A549 (cell line): ENCODE measurements around the gene BTBD16. TPM values are rescaled to one million over a fixed set of nuclear protein-coding genes. Genes with fewer than 3 reads are reported as not detected.

Experiments used
- ATAC-seq, 2 experiments: fragments of 200-7000 bp in 1 of 2; fragments of >200 bp in 1 of 2; cut with Nextera tagmentation in 1 of 2; cut with Tn5 transposase in 1 of 2; 3 replicates each; pipeline versions ENCODE4 v1.8.0 to v1.9.1; 2018 to 2020; ENCODE audit warnings: mild to moderate bottlenecking in 1 of 2, moderate library complexity in 1 of 2
- CTCF ChIA-PET: fragments of 300-600 bp; sonication (Branson Sonifier 250); formaldehyde crosslinking; extraction: SDS; loops from one replicate; lab custom pipeline; 2021; ENCODE audit warnings: antibody characterized with exemption, inconsistent platforms; lab: Yijun Ruan, JAX
- POLR2A ChIA-PET: fragments of 350-600 bp; formaldehyde crosslinking; extraction: SDS; loops from one replicate; lab custom pipeline; 2021; ENCODE audit warnings: antibody characterized with exemption, inconsistent platforms; lab: Yijun Ruan, JAX
- DNase-seq, 2 experiments: peaks; one replicate each; pipeline versions ENCODE4 v3.0.0 to v3.0.0-alpha.2; 2011 to 2016; ENCODE audit warnings: low read depth in 1 of 2, low spot score in 1 of 2
- FAIRE-seq: peaks from 2 replicates; lab custom pipeline; 2011; peaks lifted over from hg19 to GRCh38; lab: Jason Lieb, UNC
- H3K27ac ChIP-seq, 2 experiments: fragments of >200 bp; sonication (Bioruptor Twin); formaldehyde crosslinking; 3 replicates each; pipeline ENCODE4 v1.5.1; 2016 to 2017
- H3K4me1 ChIP-seq: fragments of >200 bp; sonication (Bioruptor Twin); formaldehyde crosslinking; 3 replicates; pipeline ENCODE4 v1.6.1; 2016
- H3K4me2 ChIP-seq: fragments of >200 bp; sonication (Bioruptor Twin); formaldehyde crosslinking; 3 replicates; pipeline ENCODE4 v1.6.1; 2016
- H3K4me3 ChIP-seq: fragments of >200 bp; sonication (Bioruptor Twin); formaldehyde crosslinking; 3 replicates; pipeline ENCODE4 v1.5.1; 2016
- H3K9me3 ChIP-seq: fragments of >200 bp; sonication (Bioruptor Twin); formaldehyde crosslinking; 3 replicates; pipeline ENCODE4 v1.6.1; 2016
- BHLHE40 ChIP-seq: IDR thresholded peaks from 2 replicates; pipeline ENCODE4 v1.6.1; 2012; ENCODE audit warnings: low read depth, low read length, inconsistent platforms
- CBX2 ChIP-seq: fragments of 200-600 bp; sonication (generic); IDR thresholded peaks from 2 replicates; pipeline ENCODE4 v1.6.1; 2016; ENCODE audit warnings: low read depth, mild to moderate bottlenecking, borderline replicate concordance
- CHD2 ChIP-seq: fragments of 150-350 bp; IDR thresholded peaks from 2 replicates; pipeline ENCODE4 v1.6.1; 2014; ENCODE audit warnings: low read length; ENCODE audit not compliant: partially characterized antibody
- CHD4 ChIP-seq: fragments of 200-600 bp; sonication (generic); IDR thresholded peaks from 2 replicates; pipeline ENCODE4 v1.6.1; 2016; ENCODE audit warnings: antibody characterized with exemption, mild to moderate bottlenecking, borderline replicate concordance
- FOSL2 ChIP-seq, 2 experiments: fragments of 450-650 bp in 1 of 2; fragments of >200 bp in 1 of 2; sonication (Bioruptor Twin) in 1 of 2; formaldehyde crosslinking; IDR thresholded peaks; 2 replicates each; pipeline versions ENCODE4 v1.5.0 to v1.6.1; 2016 to 2020; ENCODE audit warnings: mild to moderate bottlenecking in 1 of 2, moderate library complexity in 1 of 2
- GATA3 ChIP-seq: IDR thresholded peaks from 2 replicates; pipeline ENCODE4 v1.6.1; 2012; ENCODE audit warnings: borderline replicate concordance
- HDAC2 ChIP-seq: fragments of 200-600 bp; sonication (generic); IDR thresholded peaks from 2 replicates; pipeline ENCODE4 v1.6.1; 2016
- HEYL ChIP-seq: fragments of 250-450 bp; sonication (Bioruptor Pico); IDR thresholded peaks from 2 replicates; pipeline ENCODE4 v1.8.0; 2021; ENCODE audit warnings: mild to moderate bottlenecking, moderate library complexity
- HOXB5 ChIP-seq: fragments of 250-450 bp; sonication (Bioruptor Pico); IDR thresholded peaks from 2 replicates; pipeline ENCODE4 v1.5.0; 2020; ENCODE audit warnings: mild to moderate bottlenecking, moderate library complexity
- KDM1A ChIP-seq: fragments of 200-600 bp; sonication (generic); IDR thresholded peaks from 2 replicates; pipeline ENCODE4 v1.6.1; 2016; ENCODE audit warnings: low read depth, mild to moderate bottlenecking
- KDM5A ChIP-seq: fragments of 200-600 bp; sonication (generic); IDR thresholded peaks from 2 replicates; pipeline ENCODE4 v1.6.1; 2016; ENCODE audit warnings: antibody characterized with exemption, mild to moderate bottlenecking
- MAFK ChIP-seq: fragments of 450-650 bp; IDR thresholded peaks from 2 replicates; pipeline ENCODE4 v1.6.1; 2014; ENCODE audit not compliant: partially characterized antibody
- MAZ ChIP-seq: fragments of 150-350 bp; IDR thresholded peaks from 2 replicates; pipeline ENCODE4 v1.6.1; 2014; ENCODE audit warnings: antibody characterized with exemption, low read depth, low read length, borderline replicate concordance
- NFE2L2 ChIP-seq: fragments of 150-350 bp; conservative IDR thresholded peaks from 2 replicates; pipeline ENCODE4 v1.6.1; 2014; ENCODE audit warnings: low read length
- NPAS2 ChIP-seq: fragments of 250-450 bp; sonication (Bioruptor Pico); IDR thresholded peaks from 2 replicates; pipeline ENCODE4 v1.8.0; 2022; ENCODE audit warnings: mild to moderate bottlenecking, moderate library complexity, borderline replicate concordance
- POLR2A ChIP-seq: IDR thresholded peaks from 2 replicates; pipeline ENCODE4 v1.6.1; 2012; ENCODE audit warnings: mild to moderate bottlenecking, low read length
- RAD21 ChIP-seq, 2 experiments: fragments of >200 bp in 1 of 2; sonication (Bioruptor Twin) in 1 of 2; formaldehyde crosslinking in 1 of 2; IDR thresholded peaks in 1 of 2; conservative IDR thresholded peaks in 1 of 2; 2 replicates in 1 of 2; 3 replicates in 1 of 2; pipeline ENCODE4 v1.6.1; 2012 to 2018; ENCODE audit warnings: inconsistent platforms in 1 of 2
- RCOR1 ChIP-seq: fragments of 150-350 bp; IDR thresholded peaks from 2 replicates; pipeline ENCODE4 v1.6.1; 2014; ENCODE audit warnings: antibody characterized with exemption, low read length, low read depth
- RFX5 ChIP-seq: fragments of 450-650 bp; IDR thresholded peaks from 2 replicates; pipeline ENCODE4 v1.7.1; 2014; ENCODE audit warnings: antibody characterized with exemption, mild to moderate bottlenecking, moderate library complexity
- RNF2 ChIP-seq: fragments of 200-600 bp; sonication (generic); IDR thresholded peaks from 2 replicates; pipeline ENCODE4 v1.6.1; 2016; ENCODE audit warnings: low read depth, mild to moderate bottlenecking, antibody characterized with exemption, moderate library complexity, borderline replicate concordance
- SMC3 ChIP-seq: fragments of >200 bp; sonication (Bioruptor Twin); formaldehyde crosslinking; IDR thresholded peaks from 3 replicates; pipeline ENCODE4 v1.6.1; 2018; ENCODE audit warnings: inconsistent platforms
- SREBF2 ChIP-seq: fragments of 450-650 bp; IDR thresholded peaks from 2 replicates; pipeline ENCODE4 v1.6.1; 2014; ENCODE audit warnings: mild to moderate bottlenecking, moderate library complexity
- ZFP36 ChIP-seq: fragments of 450-650 bp; IDR thresholded peaks from 2 replicates; pipeline ENCODE4 v1.6.1; 2014; ENCODE audit warnings: borderline replicate concordance; ENCODE audit not compliant: partially characterized antibody
- WGBS: methylation state at CpG from one replicate; pipeline ENCODE4 v1.1.6; 2017; ENCODE audit errors: missing lambda C conversion rate; 5-methylcytosine and 5-hydroxymethylcytosine counted together
- polyA plus RNA-seq, 4 experiments: library from polyadenylated mRNA; depleted of rRNA in 3 of 4; stranded (reverse); fragments of >200 nt; fragmentation: RNase III in 1 of 4; extraction: RNeasy Plus Mini Kit Qiagen cat#74134 plus additional on column Dnase treatment in 1 of 4; gene quantifications; 2 replicates in 3 of 4; 3 replicates in 1 of 4; pipeline ENCODE4 v1.2.3, GENCODE V29; 2011 to 2017
- TF ChIP-seq, protein P1 (sequence below): IDR thresholded peaks from 2 replicates; pipeline ENCODE4 v1.6.1; 2012; ENCODE audit warnings: low read depth, borderline replicate concordance
- TF ChIP-seq, protein P2 (sequence below): IDR thresholded peaks from 2 replicates; pipeline ENCODE4 v1.6.1; 2012
- TF ChIP-seq, protein P3 (sequence below): fragments of 250-450 bp; sonication (Bioruptor Pico); IDR thresholded peaks from 2 replicates; pipeline ENCODE4 v1.5.0; 2020; ENCODE audit warnings: low read depth, mild to moderate bottlenecking, moderate library complexity
- TF ChIP-seq, protein P4 (sequence below): fragments of 450-650 bp; IDR thresholded peaks from 2 replicates; pipeline ENCODE4 v1.6.1; 2014; ENCODE audit warnings: antibody characterized with exemption

The BTBD16 gene
- polyA plus RNA-seq, 2 of the 4 experiments (the other 2 are of a cell fraction) = 0.32 to 2.1 TPM

DNA sequence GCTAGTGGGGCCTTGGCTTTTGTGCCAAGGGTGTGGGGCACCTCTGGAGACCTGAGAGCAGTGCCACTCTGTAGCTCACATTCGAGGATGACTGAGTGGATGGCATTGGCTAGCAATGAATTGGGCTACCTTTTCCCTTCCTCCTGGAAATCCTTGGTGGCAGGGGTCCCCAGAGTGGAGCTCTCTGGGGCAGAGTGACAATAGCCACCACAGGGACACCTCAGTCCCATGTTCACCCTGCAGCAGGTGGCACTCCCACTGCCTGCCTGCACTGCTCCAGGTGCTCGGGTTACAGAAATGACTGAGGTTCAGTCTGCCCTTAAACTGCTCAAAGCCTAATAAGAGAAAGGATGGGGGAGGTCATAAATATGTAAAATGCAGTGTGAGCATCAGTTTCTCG is 17.8 kb downstream of the BTBD16 start:
- CTCF ChIA-PET = interaction anchor here (1.3 to 4.7 kb wide), 3 partner anchors 9 to 277 kb away, joined by 3 to 34 read pairs (median 8); no protein-coding TSS in a partner anchor

DNA sequence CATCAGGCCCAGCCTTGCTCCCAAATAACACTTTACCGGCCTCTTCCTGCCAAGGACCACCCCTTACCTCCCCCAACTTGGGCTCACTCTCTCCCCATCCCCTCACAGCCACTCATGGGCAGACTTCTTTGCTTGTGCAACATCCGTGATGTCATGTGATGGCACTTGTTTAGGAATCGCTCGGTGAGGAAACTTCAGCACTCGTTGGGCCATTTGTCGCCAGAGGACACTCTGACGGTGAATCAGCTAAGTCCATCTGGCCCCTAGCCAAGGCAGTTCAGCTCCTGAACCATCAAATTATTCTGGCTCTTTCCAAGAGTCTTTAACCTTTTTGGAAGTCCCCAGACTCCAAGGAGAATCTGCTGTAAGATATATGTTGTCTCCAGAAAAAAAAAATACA is 19.2 kb downstream of the BTBD16 start:
- ATAC-seq (no peak), FAIRE-seq (no peak), DNase-seq (no peak)
- no peak overlapping the region for H3K4me3 ChIP-seq
- WGBS = 88% methylated on average over 7 of the region's 7 CpGs
- H3K9me3 ChIP-seq = no peaks in the 10 kb centered on the region
- TF ChIP-seq MAFK (no peak), CHD2 (no peak), HDAC2 (no peak), HOXB5 (no peak), RFX5 (no peak), HEYL (CRISPR knock-in tag) (no peak), NPAS2 (no peak), RCOR1 (no peak), POLR2A (no peak), CBX2 (no peak), SREBF2 (no peak), KDM1A (no peak)
- TF ChIP-seq, protein P1, sequence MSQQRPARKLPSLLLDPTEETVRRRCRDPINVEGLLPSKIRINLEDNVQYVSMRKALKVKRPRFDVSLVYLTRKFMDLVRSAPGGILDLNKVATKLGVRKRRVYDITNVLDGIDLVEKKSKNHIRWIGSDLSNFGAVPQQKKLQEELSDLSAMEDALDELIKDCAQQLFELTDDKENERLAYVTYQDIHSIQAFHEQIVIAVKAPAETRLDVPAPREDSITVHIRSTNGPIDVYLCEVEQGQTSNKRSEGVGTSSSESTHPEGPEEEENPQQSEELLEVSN = no peak
- TF ChIP-seq, protein P2, sequence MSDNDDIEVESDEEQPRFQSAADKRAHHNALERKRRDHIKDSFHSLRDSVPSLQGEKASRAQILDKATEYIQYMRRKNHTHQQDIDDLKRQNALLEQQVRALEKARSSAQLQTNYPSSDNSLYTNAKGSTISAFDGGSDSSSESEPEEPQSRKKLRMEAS = no peak
- ChIA-PET POLR2A (no interaction called here), CTCF (interaction anchor here (0.8 to 1.3 kb wide), 2 partner anchors 9 to 37 kb away, joined by 3 to 5 read pairs; no protein-coding TSS in a partner anchor)
- no peak overlapping the region for H3K27ac ChIP-seq
- H3K4me2 ChIP-seq = no peak overlapping the region
- H3K4me1 ChIP-seq = peaks cover 17% of the 10 kb centered on the region

More for the DNA sequence above, 17.8 kb downstream of the BTBD16 start:
- no peaks in the 10 kb centered on the region for H3K9me3 ChIP-seq
- peaks cover 14% of the 10 kb centered on the region for H3K4me1 ChIP-seq
- ATAC-seq (no peak), FAIRE-seq (no peak), DNase-seq (no peak)
- 64% methylated on average over 3 of the region's 3 CpGs for WGBS
- no peak overlapping the region for H3K27ac ChIP-seq
- H3K4me3 ChIP-seq = no peak overlapping the region
- TF ChIP-seq BHLHE40 (no peak), ZFP36 (no peak), MAZ (no peak)
- no peak overlapping the region for H3K4me2 ChIP-seq
- POLR2A ChIA-PET = no interaction called here

DNA sequence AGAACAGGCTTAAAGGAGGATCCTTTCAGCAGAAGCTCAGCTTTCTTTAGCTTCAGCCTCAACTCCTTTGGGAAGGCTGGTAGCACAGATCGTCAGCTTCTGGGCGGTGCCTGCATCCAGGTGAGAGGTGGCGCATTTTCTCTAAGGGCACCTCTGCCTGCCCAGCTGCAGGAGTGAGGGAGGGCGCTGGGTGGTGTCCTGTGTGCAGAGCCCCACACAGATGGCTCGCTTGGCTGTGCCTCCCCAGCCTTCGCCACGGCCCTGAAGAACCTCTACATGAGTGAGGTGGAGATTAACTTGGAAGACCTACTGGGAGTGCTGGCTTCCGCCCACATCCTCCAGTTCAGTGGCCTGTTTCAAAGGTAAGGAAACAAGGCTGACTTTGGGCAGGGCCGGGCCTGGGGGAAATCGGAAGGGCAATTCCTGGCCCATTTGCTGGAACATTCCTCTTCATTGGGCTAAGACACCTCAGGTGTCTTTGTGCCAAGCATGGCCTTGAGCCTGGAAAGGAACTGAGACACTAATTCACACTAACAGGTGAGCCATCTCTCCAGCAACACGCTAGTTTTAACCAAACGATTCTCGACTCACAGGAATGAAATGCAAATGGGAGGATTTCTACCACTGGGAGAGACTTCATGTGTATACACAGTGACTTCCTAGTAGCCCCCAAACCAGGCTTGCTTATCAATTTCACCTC is 19.9 kb downstream of the BTBD16 start:
- ChIA-PET CTCF (interaction anchor here (1.0 to 1.4 kb wide), 3 partner anchors 8 to 274 kb away, joined by 3 to 5 read pairs (median 4); no protein-coding TSS in a partner anchor), POLR2A (no interaction called here)
- Histone ChIP-seq H3K4me1 (peaks cover 17% of the 10 kb centered on the region), H3K27ac (no peak overlapping the region), H3K9me3 (no peaks in the 10 kb centered on the region), H3K4me3 (no peak overlapping the region), H3K4me2 (no peak overlapping the region)
- FAIRE-seq (no peak), ATAC-seq (no peak), DNase-seq (no peak)
- no peak for TF ChIP-seq RNF2
- TF ChIP-seq GATA3 = no peak
- TF ChIP-seq, protein P3, sequence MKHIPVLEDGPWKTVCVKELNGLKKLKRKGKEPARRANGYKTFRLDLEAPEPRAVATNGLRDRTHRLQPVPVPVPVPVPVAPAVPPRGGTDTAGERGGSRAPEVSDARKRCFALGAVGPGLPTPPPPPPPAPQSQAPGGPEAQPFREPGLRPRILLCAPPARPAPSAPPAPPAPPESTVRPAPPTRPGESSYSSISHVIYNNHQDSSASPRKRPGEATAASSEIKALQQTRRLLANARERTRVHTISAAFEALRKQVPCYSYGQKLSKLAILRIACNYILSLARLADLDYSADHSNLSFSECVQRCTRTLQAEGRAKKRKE (CRISPR knock-in tag) = no peak
- no peak for TF ChIP-seq SREBF2
- no peak for TF ChIP-seq HEYL (CRISPR knock-in tag)
- no peak for TF ChIP-seq NFE2L2
- no peak for TF ChIP-seq KDM5A
- no peak for TF ChIP-seq SMC3
- TF ChIP-seq RFX5 = no peak
- TF ChIP-seq, protein P4, sequence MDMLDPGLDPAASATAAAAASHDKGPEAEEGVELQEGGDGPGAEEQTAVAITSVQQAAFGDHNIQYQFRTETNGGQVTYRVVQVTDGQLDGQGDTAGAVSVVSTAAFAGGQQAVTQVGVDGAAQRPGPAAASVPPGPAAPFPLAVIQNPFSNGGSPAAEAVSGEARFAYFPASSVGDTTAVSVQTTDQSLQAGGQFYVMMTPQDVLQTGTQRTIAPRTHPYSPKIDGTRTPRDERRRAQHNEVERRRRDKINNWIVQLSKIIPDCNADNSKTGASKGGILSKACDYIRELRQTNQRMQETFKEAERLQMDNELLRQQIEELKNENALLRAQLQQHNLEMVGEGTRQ = no peak
- TF ChIP-seq RAD21 (conservative IDR thresholded peaks at IDR 0.05 in 1 of 2, IDR thresholded peaks at IDR 0.05 in 1 of 2) = no peak
- TF ChIP-seq FOSL2 (IDR thresholded peaks at IDR 0.05) = no peak
- TF ChIP-seq FOSL2 (CRISPR knock-in tag; IDR thresholded peaks at IDR 0.05) = no peak
- TF ChIP-seq CHD4 = no peak
- 87% methylated on average over 12 of the region's 13 CpGs for WGBS
